Erythroblast (primary cell): ENCODE results near the gene PCBP3.
"Not testable (repeated sequence)": the region's sequence is repeated elsewhere in the genome, so short reads cannot be mapped to it uniquely, and the experiment has no call there.

ENCODE experiments used
- DNase-seq, 2 experiments: peaks; one replicate each; lab custom pipeline; 2025; lab: John Stamatoyannopoulos, UW
- GATA1 ChIP-seq: IDR thresholded peaks from 2 replicates; pipeline ENCODE4 v1.6.1; 2011; ENCODE audit warnings: low read depth, mild to moderate bottlenecking, control low read depth, low read length, moderate library complexity
- POLR2A ChIP-seq: IDR thresholded peaks from 2 replicates; pipeline ENCODE4 v1.6.1; 2011; ENCODE audit warnings: mild to moderate bottlenecking, low read length

PCBP3 gene

GRCh38 chr21:45887788-45888187 is 244.3 kb downstream of the PCBP3 start:
- no peak for DNase-seq
- TF ChIP-seq GATA1 (no peak), POLR2A (no peak)

GRCh38 chr21:45888386-45889009 is 245.0 kb downstream of the PCBP3 start:
- DNase-seq, result no peak
- TF ChIP-seq POLR2A (no peak), GATA1 (no peak)

GRCh38 chr21:45889256-45889655 is 245.7 kb downstream of the PCBP3 start:
- no peak for DNase-seq
- no peak for TF ChIP-seq POLR2A
- TF ChIP-seq GATA1, result no peak

GRCh38 chr21:45889961-45890360 is 246.4 kb downstream of the PCBP3 start:
- TF ChIP-seq POLR2A (no peak), GATA1 (no peak)
- DNase-seq, result no peak

GRCh38 chr21:45891388-45892155 is 248.0 kb downstream of the PCBP3 start:
- no peak for DNase-seq
- no peak for TF ChIP-seq POLR2A
- no peak for TF ChIP-seq GATA1

- no peak for DNase-seq
- no peak for TF ChIP-seq GATA1
- no peak for TF ChIP-seq POLR2A
Measured at GRCh38 chr21:45892156-45892915, 248.8 kb downstream of the PCBP3 start.

GRCh38 chr21:45892916-45893739 is 249.6 kb downstream of the PCBP3 start:
- no peak for DNase-seq
- TF ChIP-seq GATA1, result no peak
- TF ChIP-seq POLR2A, result no peak

- TF ChIP-seq GATA1 (no peak), POLR2A (no peak)
Measured at GRCh38 chr21:45893740-45894449, 250.4 kb downstream of the PCBP3 start.

GRCh38 chr21:45894450-45894825 is 250.9 kb downstream of the PCBP3 start:
- DNase-seq, result no peak
- TF ChIP-seq GATA1 (no peak), POLR2A (no peak)

More at GRCh38 chr21:45893740-45894449, 250.4 kb downstream of the PCBP3 start:
- DNase-seq, result no peak

GRCh38 chr21:45894906-45895777 is 251.6 kb downstream of the PCBP3 start:
- DNase-seq, result no peak
- TF ChIP-seq POLR2A (no peak), GATA1 (no peak)

- TF ChIP-seq POLR2A (no peak), GATA1 (no peak)
- DNase-seq, result no peak
Measured at GRCh38 chr21:45895778-45896370, 252.3 kb downstream of the PCBP3 start.

GRCh38 chr21:45896431-45896830 is 252.9 kb downstream of the PCBP3 start:
- DNase-seq, result not testable (repeated sequence)
